ENCODE measurements around the gene PHACTR1. TPM values are rescaled to one million over a fixed set of nuclear protein-coding genes. Genes with fewer than 3 reads are reported as not detected.

Gene PHACTR1
- polyA plus RNA-seq, 1 experiment: not detected

DNA sequence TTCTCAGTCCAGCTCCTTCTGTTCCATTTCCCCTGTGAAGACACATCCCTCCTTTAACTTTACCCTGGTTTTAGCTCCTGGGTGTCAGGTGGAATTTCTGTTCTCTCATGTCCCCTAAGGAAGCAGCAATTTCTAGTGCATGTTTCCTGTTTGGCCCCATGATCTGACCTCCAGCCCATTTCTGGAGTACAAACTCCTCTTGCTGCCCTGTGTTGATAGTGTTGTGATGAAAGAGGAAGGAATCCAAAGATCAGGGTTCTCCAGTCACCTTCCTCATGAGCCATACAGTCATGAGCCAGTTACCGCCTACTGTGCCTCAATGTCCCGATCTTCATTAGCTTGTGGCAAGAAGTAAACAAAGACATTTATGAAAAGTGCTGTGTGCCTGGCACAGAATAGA lies 97.4 kb downstream of the PHACTR1 start:
- no peak overlapping the region for H3K4me3 ChIP-seq (ENCODE audit: low read depth, low read length)
- ChIA-PET POLR2A (no interaction called here), CTCF (no interaction called here)
- no peak overlapping the region for H3K27ac ChIP-seq (ENCODE audit: low read depth, low read length)
- no peaks in the 10 kb centered on the region for H3K27me3 ChIP-seq (ENCODE audit: control insufficient read depth, insufficient read depth, low read length)
- TF ChIP-seq, protein P1, sequence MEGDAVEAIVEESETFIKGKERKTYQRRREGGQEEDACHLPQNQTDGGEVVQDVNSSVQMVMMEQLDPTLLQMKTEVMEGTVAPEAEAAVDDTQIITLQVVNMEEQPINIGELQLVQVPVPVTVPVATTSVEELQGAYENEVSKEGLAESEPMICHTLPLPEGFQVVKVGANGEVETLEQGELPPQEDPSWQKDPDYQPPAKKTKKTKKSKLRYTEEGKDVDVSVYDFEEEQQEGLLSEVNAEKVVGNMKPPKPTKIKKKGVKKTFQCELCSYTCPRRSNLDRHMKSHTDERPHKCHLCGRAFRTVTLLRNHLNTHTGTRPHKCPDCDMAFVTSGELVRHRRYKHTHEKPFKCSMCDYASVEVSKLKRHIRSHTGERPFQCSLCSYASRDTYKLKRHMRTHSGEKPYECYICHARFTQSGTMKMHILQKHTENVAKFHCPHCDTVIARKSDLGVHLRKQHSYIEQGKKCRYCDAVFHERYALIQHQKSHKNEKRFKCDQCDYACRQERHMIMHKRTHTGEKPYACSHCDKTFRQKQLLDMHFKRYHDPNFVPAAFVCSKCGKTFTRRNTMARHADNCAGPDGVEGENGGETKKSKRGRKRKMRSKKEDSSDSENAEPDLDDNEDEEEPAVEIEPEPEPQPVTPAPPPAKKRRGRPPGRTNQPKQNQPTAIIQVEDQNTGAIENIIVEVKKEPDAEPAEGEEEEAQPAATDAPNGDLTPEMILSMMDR (IDR thresholded peaks at IDR 0.05; ENCODE audit: low read depth, low read length): no peak
- no peak for DNase-seq (ENCODE audit: low read depth, low spot score)
- peaks cover 2% of the 10 kb centered on the region; the same call in 1 of the 2 replicates for H3K9me3 ChIP-seq (ENCODE audit: control insufficient read depth, insufficient read depth, low read length)

DNA sequence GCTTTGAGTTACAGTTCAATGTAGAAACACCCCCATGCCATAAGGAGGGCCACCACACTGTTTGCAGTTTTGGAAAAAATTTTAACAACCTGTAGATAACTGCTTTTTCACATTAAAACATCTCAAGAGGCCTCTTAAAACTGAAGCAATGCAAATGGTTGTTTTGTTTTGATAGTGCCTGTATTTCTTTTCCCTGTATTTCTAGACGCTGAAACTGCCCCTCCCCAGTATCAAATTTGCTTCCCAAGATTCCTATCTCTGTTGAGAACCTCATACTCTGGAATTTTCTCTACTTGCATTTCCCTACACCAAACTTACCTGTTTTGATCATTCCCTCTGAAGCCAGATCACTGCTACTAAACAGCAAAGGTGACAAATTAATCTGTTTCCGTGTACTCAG lies 98.5 kb downstream of the PHACTR1 start:
- DNase-seq (ENCODE audit: low read depth, low spot score): no peak
- POLR2A ChIA-PET: no interaction called here
- H3K27ac ChIP-seq (ENCODE audit: low read depth, low read length): no peak overlapping the region
- CTCF ChIA-PET: no interaction called here
- TF ChIP-seq, protein P1 (IDR thresholded peaks at IDR 0.05; ENCODE audit: low read depth, low read length): no peak
- no peaks in the 10 kb centered on the region for H3K27me3 ChIP-seq (ENCODE audit: control insufficient read depth, insufficient read depth, low read length)
- H3K9me3 ChIP-seq (ENCODE audit: control insufficient read depth, insufficient read depth, low read length): peaks cover 2% of the 10 kb centered on the region; the same call in 1 of the 2 replicates
- no peak overlapping the region for H3K4me3 ChIP-seq (ENCODE audit: low read depth, low read length)

- Histone ChIP-seq H3K4me3 (ENCODE audit: low read depth, low read length) (no peak overlapping the region), H3K9me3 (ENCODE audit: control insufficient read depth, insufficient read depth, low read length) (peaks cover 2% of the 10 kb centered on the region; the same call in 1 of the 2 replicates), H3K27me3 (ENCODE audit: control insufficient read depth, insufficient read depth, low read length) (no peaks in the 10 kb centered on the region), H3K27ac (ENCODE audit: low read depth, low read length) (no peak overlapping the region)
- ChIA-PET CTCF (no interaction called here), POLR2A (no interaction called here)
- TF ChIP-seq, protein P1 (IDR thresholded peaks at IDR 0.05; ENCODE audit: low read depth, low read length): no peak
- DNase-seq (ENCODE audit: low read depth, low spot score): no peak
Observed at GRCh38 chr6:12815884-12816600, 99.5 kb downstream of the PHACTR1 start.

DNA sequence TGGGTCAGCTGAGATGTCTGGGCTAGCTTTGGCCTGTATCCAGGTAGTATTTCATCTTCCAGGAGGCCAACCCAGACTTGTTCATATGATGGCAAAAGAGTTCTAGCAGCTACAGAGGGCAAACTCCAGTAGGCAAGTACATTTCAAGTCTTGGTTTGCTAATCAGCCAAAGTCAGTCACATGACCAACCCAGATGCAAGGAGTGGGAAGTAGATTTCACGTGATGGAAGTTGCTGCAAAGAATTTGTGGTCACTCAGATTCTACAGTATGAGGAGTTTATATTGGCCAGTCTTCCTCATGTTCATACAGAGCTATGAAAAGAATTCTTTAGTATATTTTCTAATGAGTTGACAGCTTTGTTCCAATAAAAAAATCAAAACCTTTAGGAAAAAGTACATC lies 101.8 kb downstream of the PHACTR1 start:
- ChIA-PET POLR2A (no interaction called here), CTCF (no interaction called here)
- no peak overlapping the region for H3K4me3 ChIP-seq (ENCODE audit: low read depth, low read length)
- peaks cover 2% of the 10 kb centered on the region; the same call in 1 of the 2 replicates for H3K9me3 ChIP-seq (ENCODE audit: control insufficient read depth, insufficient read depth, low read length)
- DNase-seq (ENCODE audit: low read depth, low spot score): no peak
- TF ChIP-seq, protein P1 (IDR thresholded peaks at IDR 0.05; ENCODE audit: low read depth, low read length): no peak
- H3K27me3 ChIP-seq (ENCODE audit: control insufficient read depth, insufficient read depth, low read length): no peaks in the 10 kb centered on the region
- H3K27ac ChIP-seq (ENCODE audit: low read depth, low read length): no peak overlapping the region

GRCh38 chr6:12823847-12824246 lies 107.3 kb downstream of the PHACTR1 start:
- Histone ChIP-seq H3K27ac (ENCODE audit: low read depth, low read length) (no peak overlapping the region), H3K9me3 (ENCODE audit: control insufficient read depth, insufficient read depth, low read length) (peaks cover 3% of the 10 kb centered on the region; the same call in 1 of the 2 replicates), H3K27me3 (ENCODE audit: control insufficient read depth, insufficient read depth, low read length) (no peaks in the 10 kb centered on the region), H3K4me3 (ENCODE audit: low read depth, low read length) (no peak overlapping the region)
- TF ChIP-seq, protein P1 (IDR thresholded peaks at IDR 0.05; ENCODE audit: low read depth, low read length): no peak
- no peak for DNase-seq (ENCODE audit: low read depth, low spot score)
- POLR2A ChIA-PET: no interaction called here
- CTCF ChIA-PET: no interaction called here
